ENCODE measurements around the gene FZR1. TPM values are rescaled to one million over a fixed set of nuclear protein-coding genes. Genes with fewer than 3 reads are reported as not detected.

Gene FZR1
- polyA plus RNA-seq, 2 of the 4 experiments (the other 2 are of a cell fraction), result 13.9 to 18.1 TPM

DNA sequence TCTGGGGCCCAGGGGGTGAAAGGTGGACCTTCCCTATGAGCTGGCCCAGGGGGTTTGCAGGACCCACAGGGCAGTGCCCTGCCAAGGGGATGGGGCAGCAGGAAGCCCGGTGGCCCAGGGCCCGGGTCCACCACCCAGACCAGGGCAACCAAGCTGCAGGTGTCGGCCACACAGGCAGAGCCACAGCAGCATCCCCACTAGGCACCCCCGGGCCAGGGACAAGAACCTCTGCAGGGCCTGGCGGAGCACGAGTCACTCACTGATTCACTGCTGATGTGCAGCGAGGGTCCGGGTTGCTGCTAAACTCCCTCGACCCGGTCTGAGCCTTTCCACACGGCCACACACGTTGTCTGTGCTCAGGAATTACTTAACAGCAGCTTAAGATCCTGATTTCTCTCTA, 8.8 kb downstream of the FZR1 start:
- WGBS (ENCODE audit: missing lambda C conversion rate), result 85% methylated on average over 9 of the region's 12 CpGs
- peaks cover 13% of the 10 kb centered on the region; the same call in 2 of the 3 replicates for H3K4me1 ChIP-seq
- no peak for ATAC-seq
- H3K9me3 ChIP-seq, result no peaks in the 10 kb centered on the region
- H3K4me2 ChIP-seq, result no peak overlapping the region
- DNase-seq (ENCODE audit: low read depth in 1 of 2, low spot score in 1 of 2), result no peak
- no peak overlapping the region for H3K4me3 ChIP-seq
- no peak for TF ChIP-seq NFE2L2 (conservative IDR thresholded peaks at IDR 0.05; ENCODE audit: low read length)
- TF ChIP-seq, protein P1, sequence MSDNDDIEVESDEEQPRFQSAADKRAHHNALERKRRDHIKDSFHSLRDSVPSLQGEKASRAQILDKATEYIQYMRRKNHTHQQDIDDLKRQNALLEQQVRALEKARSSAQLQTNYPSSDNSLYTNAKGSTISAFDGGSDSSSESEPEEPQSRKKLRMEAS (IDR thresholded peaks at IDR 0.05), result no peak
- no peak for TF ChIP-seq TP53 (CRISPR knock-in tag; IDR thresholded peaks at IDR 0.05)
- no peak for TF ChIP-seq HOXA7 (CRISPR knock-in tag; IDR thresholded peaks at IDR 0.05)
- TF ChIP-seq, protein P2, sequence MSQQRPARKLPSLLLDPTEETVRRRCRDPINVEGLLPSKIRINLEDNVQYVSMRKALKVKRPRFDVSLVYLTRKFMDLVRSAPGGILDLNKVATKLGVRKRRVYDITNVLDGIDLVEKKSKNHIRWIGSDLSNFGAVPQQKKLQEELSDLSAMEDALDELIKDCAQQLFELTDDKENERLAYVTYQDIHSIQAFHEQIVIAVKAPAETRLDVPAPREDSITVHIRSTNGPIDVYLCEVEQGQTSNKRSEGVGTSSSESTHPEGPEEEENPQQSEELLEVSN (IDR thresholded peaks at IDR 0.05; ENCODE audit: borderline replicate concordance, low read depth), result no peak
- no peak for TF ChIP-seq CHD4 (IDR thresholded peaks at IDR 0.05; ENCODE audit: borderline replicate concordance)
- TF ChIP-seq, protein P3, sequence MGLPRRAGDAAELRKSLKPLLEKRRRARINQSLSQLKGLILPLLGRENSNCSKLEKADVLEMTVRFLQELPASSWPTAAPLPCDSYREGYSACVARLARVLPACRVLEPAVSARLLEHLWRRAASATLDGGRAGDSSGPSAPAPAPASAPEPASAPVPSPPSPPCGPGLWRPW (IDR thresholded peaks at IDR 0.05), result no peak
- TF ChIP-seq FOXS1 (CRISPR knock-in tag; IDR thresholded peaks at IDR 0.05), result no peak
- TF ChIP-seq POLR2A (IDR thresholded peaks at IDR 0.05; ENCODE audit: low read length), result no peak
- no peak for TF ChIP-seq CBX2 (IDR thresholded peaks at IDR 0.05; ENCODE audit: borderline replicate concordance, low read depth)
- TF ChIP-seq JUN (IDR thresholded peaks at IDR 0.05), result no peak
- TF ChIP-seq FOSB (CRISPR knock-in tag; IDR thresholded peaks at IDR 0.05), result no peak
- no peak for TF ChIP-seq ZSCAN20 (CRISPR knock-in tag; IDR thresholded peaks at IDR 0.05)
- no peak for TF ChIP-seq MYC (IDR thresholded peaks at IDR 0.05; ENCODE audit: borderline replicate concordance, low read length)
- ChIA-PET CTCF (interaction anchor here (1.2 kb wide), 1 partner anchor 31 kb away, joined by 3 read pairs; no protein-coding TSS in a partner anchor), POLR2A (no interaction called here)
- FAIRE-seq, result no peak
- H3K27ac ChIP-seq, result no peak overlapping the region; a peak in 1 of 6 replicates

DNA sequence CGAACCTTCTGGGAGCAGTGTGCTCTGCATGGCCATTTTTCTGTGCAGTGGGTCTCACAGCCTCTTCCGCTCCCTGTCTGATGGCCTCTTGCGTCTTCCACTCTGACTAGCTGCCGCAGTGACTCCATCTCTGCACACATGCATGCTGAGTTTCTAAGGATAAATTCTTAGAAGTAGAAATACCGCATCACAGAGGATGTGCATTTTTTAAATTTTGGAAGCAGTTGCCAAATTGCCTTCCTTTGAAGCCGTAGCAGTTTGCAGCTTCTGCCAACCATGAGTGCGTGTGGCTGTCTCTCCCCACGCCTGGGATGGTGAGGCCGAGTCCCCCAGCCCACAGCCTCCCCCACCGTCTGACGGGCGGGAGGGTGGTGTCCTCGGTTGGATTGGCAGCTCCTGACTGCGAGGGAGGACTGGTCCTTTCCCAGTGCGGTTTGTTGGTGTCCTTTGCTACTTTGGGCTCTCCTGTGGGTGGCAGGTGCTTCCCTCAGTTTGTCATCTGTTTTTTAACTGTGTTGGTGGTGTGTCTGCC, 9.8 kb downstream of the FZR1 start:
- ChIA-PET CTCF (interaction anchor here (0.9 to 3.2 kb wide), 2 partner anchors 11 to 29 kb away, joined by 3 to 12 read pairs; no protein-coding TSS in a partner anchor), POLR2A (no interaction called here)
- H3K4me1 ChIP-seq, result peaks cover 13% of the 10 kb centered on the region; the same call in 2 of the 3 replicates
- no peak for DNase-seq (ENCODE audit: low read depth in 1 of 2, low spot score in 1 of 2)
- ATAC-seq, result no peak
- TF ChIP-seq, protein P3 (IDR thresholded peaks at IDR 0.05), result no peak
- TF ChIP-seq ESRRA (IDR thresholded peaks at IDR 0.05; ENCODE audit: borderline replicate concordance, low read length) (no peak), HOXB13 (CRISPR knock-in tag; IDR thresholded peaks at IDR 0.05; ENCODE audit: low read depth) (no peak), PHF8 (IDR thresholded peaks at IDR 0.05; ENCODE audit: borderline replicate concordance, low read depth) (no peak), ZSCAN20 (CRISPR knock-in tag; IDR thresholded peaks at IDR 0.05) (no peak), RCOR1 (IDR thresholded peaks at IDR 0.05; ENCODE audit: low read depth, low read length) (no peak), NFE2L2 (conservative IDR thresholded peaks at IDR 0.05; ENCODE audit: low read length) (no peak), TFCP2L1 (CRISPR knock-in tag; IDR thresholded peaks at IDR 0.05) (no peak), RFX5 (IDR thresholded peaks at IDR 0.05) (no peak), JUNB (IDR thresholded peaks at IDR 0.05) (no peak), SMC3 (IDR thresholded peaks at IDR 0.05) (no peak), CHD2 (IDR thresholded peaks at IDR 0.05; ENCODE audit: low read length, partially characterized antibody) (no peak), EHMT2 (IDR thresholded peaks at IDR 0.05; ENCODE audit: low read depth) (no peak), EHF (CRISPR knock-in tag; IDR thresholded peaks at IDR 0.05) (no peak), HOXB5 (CRISPR knock-in tag; IDR thresholded peaks at IDR 0.05) (no peak), RARB (CRISPR knock-in tag; IDR thresholded peaks at IDR 0.05) (no peak)
- TF ChIP-seq, protein P4, sequence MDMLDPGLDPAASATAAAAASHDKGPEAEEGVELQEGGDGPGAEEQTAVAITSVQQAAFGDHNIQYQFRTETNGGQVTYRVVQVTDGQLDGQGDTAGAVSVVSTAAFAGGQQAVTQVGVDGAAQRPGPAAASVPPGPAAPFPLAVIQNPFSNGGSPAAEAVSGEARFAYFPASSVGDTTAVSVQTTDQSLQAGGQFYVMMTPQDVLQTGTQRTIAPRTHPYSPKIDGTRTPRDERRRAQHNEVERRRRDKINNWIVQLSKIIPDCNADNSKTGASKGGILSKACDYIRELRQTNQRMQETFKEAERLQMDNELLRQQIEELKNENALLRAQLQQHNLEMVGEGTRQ (IDR thresholded peaks at IDR 0.05), result no peak
- no peak overlapping the region for H3K4me2 ChIP-seq
- no peaks in the 10 kb centered on the region for H3K9me3 ChIP-seq
- H3K27ac ChIP-seq, result no peak overlapping the region
- 88% methylated on average over 7 of the region's 15 CpGs for WGBS (ENCODE audit: missing lambda C conversion rate)
- no peak for FAIRE-seq
- H3K4me3 ChIP-seq, result no peak overlapping the region

Measured in A549 (cell line).